ENCODE data around the gene ATF7IP. TPM values are rescaled to one million over a fixed set of nuclear protein-coding genes. Genes with fewer than 3 reads are reported as not detected.
"Not testable (repeated sequence)": the region's sequence is repeated elsewhere in the genome, so short reads cannot be mapped to it uniquely, and the experiment has no call there.

The ATF7IP gene, protein sequence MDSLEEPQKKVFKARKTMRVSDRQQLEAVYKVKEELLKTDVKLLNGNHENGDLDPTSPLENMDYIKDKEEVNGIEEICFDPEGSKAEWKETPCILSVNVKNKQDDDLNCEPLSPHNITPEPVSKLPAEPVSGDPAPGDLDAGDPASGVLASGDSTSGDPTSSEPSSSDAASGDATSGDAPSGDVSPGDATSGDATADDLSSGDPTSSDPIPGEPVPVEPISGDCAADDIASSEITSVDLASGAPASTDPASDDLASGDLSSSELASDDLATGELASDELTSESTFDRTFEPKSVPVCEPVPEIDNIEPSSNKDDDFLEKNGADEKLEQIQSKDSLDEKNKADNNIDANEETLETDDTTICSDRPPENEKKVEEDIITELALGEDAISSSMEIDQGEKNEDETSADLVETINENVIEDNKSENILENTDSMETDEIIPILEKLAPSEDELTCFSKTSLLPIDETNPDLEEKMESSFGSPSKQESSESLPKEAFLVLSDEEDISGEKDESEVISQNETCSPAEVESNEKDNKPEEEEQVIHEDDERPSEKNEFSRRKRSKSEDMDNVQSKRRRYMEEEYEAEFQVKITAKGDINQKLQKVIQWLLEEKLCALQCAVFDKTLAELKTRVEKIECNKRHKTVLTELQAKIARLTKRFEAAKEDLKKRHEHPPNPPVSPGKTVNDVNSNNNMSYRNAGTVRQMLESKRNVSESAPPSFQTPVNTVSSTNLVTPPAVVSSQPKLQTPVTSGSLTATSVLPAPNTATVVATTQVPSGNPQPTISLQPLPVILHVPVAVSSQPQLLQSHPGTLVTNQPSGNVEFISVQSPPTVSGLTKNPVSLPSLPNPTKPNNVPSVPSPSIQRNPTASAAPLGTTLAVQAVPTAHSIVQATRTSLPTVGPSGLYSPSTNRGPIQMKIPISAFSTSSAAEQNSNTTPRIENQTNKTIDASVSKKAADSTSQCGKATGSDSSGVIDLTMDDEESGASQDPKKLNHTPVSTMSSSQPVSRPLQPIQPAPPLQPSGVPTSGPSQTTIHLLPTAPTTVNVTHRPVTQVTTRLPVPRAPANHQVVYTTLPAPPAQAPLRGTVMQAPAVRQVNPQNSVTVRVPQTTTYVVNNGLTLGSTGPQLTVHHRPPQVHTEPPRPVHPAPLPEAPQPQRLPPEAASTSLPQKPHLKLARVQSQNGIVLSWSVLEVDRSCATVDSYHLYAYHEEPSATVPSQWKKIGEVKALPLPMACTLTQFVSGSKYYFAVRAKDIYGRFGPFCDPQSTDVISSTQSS
- total RNA-seq (10 to 100 TPM; 54.5 to 98.4 TPM), polyA plus RNA-seq (1 to 10 TPM; 7.0 to 8.9 TPM)
- long read RNA-seq, donor 1, partial matches to known transcripts, result 7 of 10 reads
- long read RNA-seq, donor 1, other reads (novel, unspliced or antisense), result 3 of 10 reads
- long read RNA-seq, donor 2, full-length matches to known transcripts, result 1 of 14 reads
- long read RNA-seq, donor 2, partial matches to known transcripts, result 5 of 14 reads
- long read RNA-seq, donor 2, other reads (novel, unspliced or antisense), result 8 of 14 reads

DNA sequence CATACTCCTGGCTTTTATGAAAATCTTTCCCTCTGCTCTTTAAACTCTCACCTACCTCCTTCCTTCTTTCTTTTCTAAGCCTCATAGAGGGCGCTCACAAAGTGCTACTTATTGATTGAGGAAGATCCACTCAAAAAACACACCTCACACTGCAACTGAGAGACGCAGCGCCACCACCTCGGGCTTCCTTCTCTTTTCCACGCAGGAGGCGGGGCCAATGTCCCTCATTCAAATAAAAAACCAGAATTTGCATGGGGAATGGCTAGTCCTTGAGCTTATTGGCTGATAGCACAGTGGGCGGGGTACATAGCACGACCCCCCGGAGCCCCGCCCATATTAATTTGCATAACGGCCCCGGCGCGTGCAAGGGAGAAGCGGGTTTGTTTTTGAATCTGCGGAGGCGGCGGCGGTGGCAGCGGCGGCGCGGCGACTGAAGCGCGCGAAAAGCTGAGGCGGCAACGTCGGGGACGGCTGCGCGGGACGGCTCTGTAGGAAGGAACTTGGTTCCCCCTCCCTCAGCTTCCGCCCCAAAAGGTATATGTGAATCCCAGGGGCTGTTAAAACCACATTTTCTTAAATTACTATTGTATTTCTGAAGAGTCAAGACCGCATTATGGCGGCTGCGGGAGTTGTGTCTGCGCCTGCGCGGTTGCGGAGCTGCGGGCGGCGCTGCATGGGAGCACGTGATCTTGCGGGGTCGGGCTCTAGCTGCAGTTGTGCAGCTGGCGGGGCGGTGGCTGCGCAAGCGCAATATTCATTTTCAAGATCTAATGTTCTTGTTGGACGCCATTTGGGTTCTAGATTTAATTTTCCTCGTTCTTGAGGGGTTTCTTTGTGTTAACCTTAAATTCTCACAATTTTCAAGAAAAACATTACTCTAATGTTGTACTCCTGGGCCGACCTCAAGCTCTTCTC, at the start of gene ATF7IP:
ATF7IP (plus strand) TSS at position 389 of the 915 bp plus-strand sequence. CDS start 58,234 bp downstream, outside the sequence.
- Histone ChIP-seq H3K4me3 (ENCODE audit: low read length in 2 of 2) (peak within 1 kb of the TSS; percentile 87 to 88), H3K9me3 (ENCODE audit: control insufficient read depth, low read length) (no peaks in the 10 kb centered on the region), H3K36me3 (ENCODE audit: control insufficient read depth in 1 of 2, insufficient read depth in 2 of 2, low read length in 1 of 2) (no peaks in the 10 kb centered on the region), H3K27ac (ENCODE audit: low read depth in 1 of 2, low read length in 2 of 2) (peak within 1 kb of the TSS; percentile 29 to 50), H3K27me3 (ENCODE audit: control insufficient read depth in 1 of 2, insufficient read depth in 2 of 2, low read length in 1 of 2) (no peaks in the 10 kb centered on the region), H3K4me1 (ENCODE audit: control insufficient read depth in 1 of 2, insufficient read depth in 2 of 2, low read length in 2 of 2) (no peaks in the 10 kb centered on the region)
- peak; percentile 98 for ATAC-seq (ENCODE audit: low FRiP score)
- 1% methylated on average over 55 of the region's 55 CpGs for WGBS, 2 donors
- intact Hi-C loops (cut with DNase I), result loop anchor here (2.0 to 5.0 kb wide), 3 partner anchors 42 to 109 kb away; no protein-coding TSS in a partner anchor
- peak; percentile 97 to 98 for DNase-seq

- Histone ChIP-seq H3K4me1 (ENCODE audit: control insufficient read depth in 1 of 2, insufficient read depth in 2 of 2, low read length in 2 of 2) (no peaks in the 10 kb centered on the region), H3K27ac (ENCODE audit: low read depth in 1 of 2, low read length in 2 of 2) (no peak overlapping the region), H3K27me3 (ENCODE audit: control insufficient read depth in 1 of 2, insufficient read depth in 2 of 2, low read length in 1 of 2) (no peaks in the 10 kb centered on the region), H3K4me3 (ENCODE audit: low read length in 2 of 2) (no peak overlapping the region), H3K36me3 (ENCODE audit: control insufficient read depth in 1 of 2, insufficient read depth in 2 of 2, low read length in 1 of 2) (no peaks in the 10 kb centered on the region), H3K9me3 (ENCODE audit: control insufficient read depth, low read length) (no peaks in the 10 kb centered on the region)
- intact Hi-C loops (cut with DNase I), result no loop called here
- WGBS, 2 donors, result 65 to 77% methylated on average over 4 of the region's 4 CpGs
- no peak for DNase-seq
- no peak for ATAC-seq (ENCODE audit: low FRiP score)
Observed at GRCh38 chr12:14317362-14318146, 47.9 kb upstream of the ATF7IP start.

- H3K4me1 ChIP-seq (ENCODE audit: control insufficient read depth in 1 of 2, insufficient read depth in 2 of 2, low read length in 2 of 2); H3K36me3 ChIP-seq (ENCODE audit: control insufficient read depth in 1 of 2, insufficient read depth in 2 of 2, low read length in 1 of 2); H3K27ac ChIP-seq (ENCODE audit: low read depth in 1 of 2, low read length in 2 of 2); ATAC-seq (ENCODE audit: low FRiP score); H3K27me3 ChIP-seq (ENCODE audit: control insufficient read depth in 1 of 2, insufficient read depth in 2 of 2, low read length in 1 of 2); H3K9me3 ChIP-seq (ENCODE audit: control insufficient read depth, low read length); DNase-seq; H3K4me3 ChIP-seq (ENCODE audit: low read length in 2 of 2); intact Hi-C loops (cut with DNase I): not testable (repeated sequence)
- WGBS, 2 donors, result 94 to 95% methylated on average over 25 to 38 of the region's 38 CpGs
Observed at GRCh38 chr12:14319704-14320427, 45.6 kb upstream of the ATF7IP start.

GRCh38 chr12:14322403-14322802, 43.1 kb upstream of the ATF7IP start:
- H3K4me1 ChIP-seq (ENCODE audit: control insufficient read depth in 1 of 2, insufficient read depth in 2 of 2, low read length in 2 of 2), result no peaks in the 10 kb centered on the region
- no peak for ATAC-seq (ENCODE audit: low FRiP score)
- intact Hi-C loops (cut with DNase I), result no loop called here
- H3K36me3 ChIP-seq (ENCODE audit: control insufficient read depth in 1 of 2, insufficient read depth in 2 of 2, low read length in 1 of 2), result no peaks in the 10 kb centered on the region
- no peak overlapping the region for H3K27ac ChIP-seq (ENCODE audit: low read depth in 1 of 2, low read length in 2 of 2)
- H3K9me3 ChIP-seq (ENCODE audit: control insufficient read depth, low read length), result no peaks in the 10 kb centered on the region
- H3K4me3 ChIP-seq (ENCODE audit: low read length in 2 of 2), result no peak overlapping the region
- no peak for DNase-seq
- no peaks in the 10 kb centered on the region for H3K27me3 ChIP-seq (ENCODE audit: control insufficient read depth in 1 of 2, insufficient read depth in 2 of 2, low read length in 1 of 2)

- no peak for ATAC-seq (ENCODE audit: low FRiP score)
- H3K4me1 ChIP-seq (ENCODE audit: control insufficient read depth in 1 of 2, insufficient read depth in 2 of 2, low read length in 2 of 2), result no peaks in the 10 kb centered on the region
- H3K9me3 ChIP-seq (ENCODE audit: control insufficient read depth, low read length), result no peaks in the 10 kb centered on the region
- H3K36me3 ChIP-seq (ENCODE audit: control insufficient read depth in 1 of 2, insufficient read depth in 2 of 2, low read length in 1 of 2), result no peaks in the 10 kb centered on the region
- intact Hi-C loops (cut with DNase I), result no loop called here
- no peaks in the 10 kb centered on the region for H3K27me3 ChIP-seq (ENCODE audit: control insufficient read depth in 1 of 2, insufficient read depth in 2 of 2, low read length in 1 of 2)
- H3K4me3 ChIP-seq (ENCODE audit: low read length in 2 of 2), result no peak overlapping the region
- H3K27ac ChIP-seq (ENCODE audit: low read depth in 1 of 2, low read length in 2 of 2), result no peak overlapping the region
- DNase-seq, result no peak
- WGBS, 2 donors, result 87 to 89% methylated on average over 11 of the region's 11 CpGs
Observed at GRCh38 chr12:14325716-14326343, 39.7 kb upstream of the ATF7IP start.

- 62 to 65% methylated on average over 5 of the region's 5 CpGs for WGBS, 2 donors
Observed at GRCh38 chr12:14326699-14327098, 38.8 kb upstream of the ATF7IP start.

More at GRCh38 chr12:14326699-14327098, 38.8 kb upstream of the ATF7IP start:
- DNase-seq (no peak), ATAC-seq (ENCODE audit: low FRiP score) (no peak)
- Histone ChIP-seq H3K27me3 (ENCODE audit: control insufficient read depth in 1 of 2, insufficient read depth in 2 of 2, low read length in 1 of 2) (no peaks in the 10 kb centered on the region), H3K4me1 (ENCODE audit: control insufficient read depth in 1 of 2, insufficient read depth in 2 of 2, low read length in 2 of 2) (no peaks in the 10 kb centered on the region), H3K27ac (ENCODE audit: low read depth in 1 of 2, low read length in 2 of 2) (no peak overlapping the region), H3K9me3 (ENCODE audit: control insufficient read depth, low read length) (no peaks in the 10 kb centered on the region), H3K4me3 (ENCODE audit: low read length in 2 of 2) (no peak overlapping the region), H3K36me3 (ENCODE audit: control insufficient read depth in 1 of 2, insufficient read depth in 2 of 2, low read length in 1 of 2) (no peaks in the 10 kb centered on the region)
- intact Hi-C loops (cut with DNase I), result no loop called here

All from aorta (tissue), 5 donors.